Transverse colon (tissue), 4 donors: ENCODE measurements around the gene ULK4. TPM values are rescaled to one million over a fixed set of nuclear protein-coding genes. Genes with fewer than 3 reads are reported as not detected.

Experiments
- DNase-seq: peaks from one replicate; pipeline ENCODE4 v3.0.0-alpha.2; 2019
- H3K27ac ChIP-seq, 4 donors: fragments of 200-600 bp; sonication (generic); 2 replicates each; pipeline ENCODE4 v1.5.1; 2016 to 2018; ENCODE audit warnings: inconsistent platforms in 4 of 4
- H3K27me3 ChIP-seq: fragments of 200-600 bp; sonication (generic); 2 replicates; pipeline ENCODE4 v1.5.1; 2017; ENCODE audit warnings: inconsistent platforms
- H3K36me3 ChIP-seq, 4 donors: fragments of 200-600 bp; sonication (generic); 2 replicates each; pipeline ENCODE4 v1.5.1; 2017 to 2019; ENCODE audit warnings: inconsistent platforms in 4 of 4
- H3K4me1 ChIP-seq, 4 donors: fragments of 200-600 bp; sonication (generic); 2 replicates each; pipeline ENCODE4 v1.5.1; 2017 to 2020; ENCODE audit warnings: inconsistent platforms in 4 of 4
- H3K4me3 ChIP-seq, 4 donors: fragments of 200-600 bp; sonication (generic); 1 replicate in 1 of 4; 2 replicates in 3 of 4; pipeline versions ENCODE4 v1.5.1 to v1.6.1; 2017 to 2019; ENCODE audit warnings: inconsistent platforms in 4 of 4
- H3K9me3 ChIP-seq, 2 donors: fragments of 200-600 bp; sonication (generic); 2 replicates each; pipeline ENCODE4 v1.5.1; 2017 to 2019; ENCODE audit warnings: inconsistent platforms in 2 of 2
- CTCF ChIP-seq, 5 experiments: fragments of 200-600 bp in 3 of 5; fragments of 450-650 bp in 2 of 5; sonication (generic) in 3 of 5; IDR thresholded peaks; 1 replicate in 2 of 5; 2 replicates in 3 of 5; pipeline ENCODE4 v1.5.1; 2016 to 2017; ENCODE audit warnings: antibody characterized with exemption in 5 of 5, inconsistent platforms in 3 of 5, mild to moderate bottlenecking in 2 of 5, moderate library complexity in 1 of 5
- EP300 ChIP-seq: sonication (generic); formaldehyde crosslinking; IDR thresholded peaks from one replicate; pipeline ENCODE4 v1.6.1; 2017; ENCODE audit warnings: antibody characterized with exemption, low read depth
- POLR2A ChIP-seq: fragments of 450-650 bp; IDR thresholded peaks from one replicate; pipeline ENCODE4 v1.6.1; 2016; ENCODE audit warnings: antibody characterized with exemption, mild to moderate bottlenecking, moderate library complexity
- POLR2AphosphoS5 ChIP-seq, 3 donors: sonication (generic); formaldehyde crosslinking; IDR thresholded peaks; one replicate each; pipeline ENCODE4 v1.6.1; 2016; ENCODE audit warnings: antibody characterized with exemption in 3 of 3
- WGBS, 2 donors: methylation state at CpG; one replicate each; pipeline ENCODE4 v1.1.5; 2018; ENCODE audit warnings: low coverage in 1 of 2; 5-methylcytosine and 5-hydroxymethylcytosine counted together
- in situ Hi-C, 4 donors: fragments of 200-750 bp; cut with MboI; loops; one replicate each; pipeline versions ENCODE4 v1.15.0 to v1.15.1; 2017; ENCODE audit warnings: low sequenced_read_pairs in 3 of 4, low pct_ligation_motif_present in 1 of 4, low pct_unique_long_range_greater_than_20kb in 1 of 4
- intact Hi-C: fragments of 100-400 bp; cut with DNase I; formaldehyde crosslinking; loops from one replicate; pipeline ENCODE4 v1.15.1; 2023; ENCODE audit warnings: low total_unique reads
- total RNA-seq, 4 donors: library from RNA; depleted of rRNA; stranded (reverse); fragments of >200 nt; gene quantifications; one replicate each; pipeline ENCODE4 v1.1.0, GENCODE V29; 2016

ULK4 gene
- total RNA-seq, 4 donors from 2014 or later: 4.1 to 19.2 (median 11.7) TPM

GRCh38 chr3:41430391-41430790, 531.5 kb downstream of the ULK4 start:
- no peak for DNase-seq
- TF ChIP-seq POLR2AphosphoS5 (IDR thresholded peaks at IDR 0.05): no peak
- TF ChIP-seq POLR2A: no peak
- no peak for TF ChIP-seq EP300
- no peak for TF ChIP-seq CTCF (IDR thresholded peaks at IDR 0.05)
- Histone ChIP-seq H3K4me1 (no peaks in the 10 kb centered on the region), H3K9me3 (peaks cover under 1 to 8% of the 10 kb centered on the region in 2 donors), H3K36me3 (no peaks in the 10 kb centered on the region), H3K4me3 (no peak overlapping the region), H3K27me3 (no peaks in the 10 kb centered on the region), H3K27ac (no peak overlapping the region)
- intact Hi-C loops (no loop called here), in situ Hi-C loops (no loop called here)
- WGBS, 2 donors: 73 to 88% methylated on average over 3 of the region's 3 CpGs

GRCh38 chr3:41426485-41426884, 535.4 kb downstream of the ULK4 start:
- peaks cover 3 to 9% of the 10 kb centered on the region in 2 donors for H3K9me3 ChIP-seq
- DNase-seq: no peak
- in situ Hi-C loops (no loop called here), intact Hi-C loops (no loop called here)
- H3K4me3 ChIP-seq: no peak overlapping the region
- no peaks in the 10 kb centered on the region for H3K27me3 ChIP-seq
- TF ChIP-seq POLR2A: no peak
- TF ChIP-seq POLR2AphosphoS5 (IDR thresholded peaks at IDR 0.05): no peak
- no peak for TF ChIP-seq CTCF (IDR thresholded peaks at IDR 0.05)
- TF ChIP-seq EP300: no peak
- H3K27ac ChIP-seq: no peak overlapping the region
- WGBS, 2 donors: 67 to 77% methylated on average over 3 of the region's 3 CpGs
- H3K36me3 ChIP-seq: no peaks in the 10 kb centered on the region
- H3K4me1 ChIP-seq: no peaks in the 10 kb centered on the region

- in situ Hi-C loops: no loop called here
- 81 to 84% methylated on average over 3 to 4 of the region's 4 CpGs for WGBS, 2 donors
- intact Hi-C loops: no loop called here
- TF ChIP-seq CTCF (IDR thresholded peaks at IDR 0.05): no peak
- no peak for TF ChIP-seq EP300
- no peak for TF ChIP-seq POLR2A
- TF ChIP-seq POLR2AphosphoS5 (IDR thresholded peaks at IDR 0.05): no peak
- no peak overlapping the region for H3K27ac ChIP-seq
- no peaks in the 10 kb centered on the region for H3K4me1 ChIP-seq
- H3K27me3 ChIP-seq: no peaks in the 10 kb centered on the region
- DNase-seq: no peak
- H3K4me3 ChIP-seq: no peak overlapping the region
- no peaks in the 10 kb centered on the region for H3K36me3 ChIP-seq
- H3K9me3 ChIP-seq: peaks cover 3 to 9% of the 10 kb centered on the region in 2 donors
These were observed 537.2 kb downstream of the ULK4 start for GRCh38 chr3:41424543-41425300.

- no peaks in the 10 kb centered on the region for H3K9me3 ChIP-seq
- DNase-seq: no peak
- in situ Hi-C loops: no loop called here
- intact Hi-C loops: no loop called here
- TF ChIP-seq EP300: no peak
- no peak for TF ChIP-seq CTCF (IDR thresholded peaks at IDR 0.05)
- TF ChIP-seq POLR2A: no peak
- no peak for TF ChIP-seq POLR2AphosphoS5 (IDR thresholded peaks at IDR 0.05)
- 80 to 81% methylated on average over 4 to 5 of the region's 5 CpGs for WGBS, 2 donors
- H3K36me3 ChIP-seq: no peaks in the 10 kb centered on the region
- no peaks in the 10 kb centered on the region for H3K4me1 ChIP-seq
- no peak overlapping the region for H3K4me3 ChIP-seq
- H3K27me3 ChIP-seq: no peaks in the 10 kb centered on the region
- H3K27ac ChIP-seq: no peak overlapping the region
These were observed 542.1 kb downstream of the ULK4 start for GRCh38 chr3:41419809-41420208.
